H9 (cell line): ENCODE results near the gene SFXN5. TPM values are rescaled to one million over a fixed set of nuclear protein-coding genes. Genes with fewer than 3 reads are reported as not detected.

Experiments
- DNase-seq: peaks from one replicate; pipeline ENCODE4 v3.0.0-alpha.2; 2017
- H2AFZ ChIP-seq: one replicate; pipeline ENCODE4 v1.6.1; 2013; ENCODE audit warnings: mild to moderate bottlenecking, low read length, control low read depth, moderate library complexity
- H2AK5ac ChIP-seq: 2 replicates; pipeline ENCODE4 v1.6.1; 2013; ENCODE audit warnings: low read length, control low read depth, mixed read lengths; ENCODE audit not compliant: insufficient read length
- H2BK120ac ChIP-seq: one replicate; pipeline ENCODE4 v1.6.1; 2013; ENCODE audit warnings: low read depth, mild to moderate bottlenecking, low read length, control low read depth, inconsistent platforms; ENCODE audit not compliant: poor library complexity, severe bottlenecking
- H2BK12ac ChIP-seq: 2 replicates; pipeline ENCODE4 v1.6.1; 2013; ENCODE audit warnings: low read length, control low read depth, mixed read lengths, low read depth; ENCODE audit not compliant: insufficient read length
- H2BK15ac ChIP-seq: 2 replicates; pipeline ENCODE4 v1.6.1; 2013; ENCODE audit warnings: low read depth, low read length, control low read depth
- H2BK20ac ChIP-seq: one replicate; pipeline ENCODE4 v1.6.1; 2013; ENCODE audit warnings: low read depth, mild to moderate bottlenecking, low read length, control low read depth, inconsistent platforms; ENCODE audit not compliant: poor library complexity, severe bottlenecking
- H2BK5ac ChIP-seq: 2 replicates; pipeline ENCODE4 v1.6.1; 2013; ENCODE audit warnings: low read length, control low read depth, mixed read lengths; ENCODE audit not compliant: insufficient read length
- H3K14ac ChIP-seq: 2 replicates; pipeline ENCODE4 v1.6.1; 2013; ENCODE audit warnings: low read length, control low read depth; ENCODE audit not compliant: insufficient read depth
- H3K18ac ChIP-seq: 2 replicates; pipeline ENCODE4 v1.6.1; 2013; ENCODE audit warnings: low read depth, mild to moderate bottlenecking, mixed read lengths, low read length, control low read depth; ENCODE audit not compliant: insufficient read length
- H3K23ac ChIP-seq: 2 replicates; pipeline ENCODE4 v1.6.1; 2013; ENCODE audit warnings: low read length, control low read depth, mixed read lengths, low read depth; ENCODE audit not compliant: insufficient read length
- H3K23me2 ChIP-seq: 2 replicates; pipeline ENCODE4 v1.6.1; 2013; ENCODE audit warnings: low read depth, mild to moderate bottlenecking, mixed read lengths, low read length, control low read depth; ENCODE audit not compliant: insufficient read length, poor library complexity, severe bottlenecking
- H3K27ac ChIP-seq: 2 replicates; pipeline ENCODE4 v1.5.1; 2013; ENCODE audit warnings: low read length, control low read depth, mixed read lengths, low read depth; ENCODE audit not compliant: insufficient read length
- H3K27me3 ChIP-seq: 2 replicates; pipeline ENCODE4 v1.6.1; 2013; ENCODE audit warnings: low read length, control low read depth, inconsistent platforms; ENCODE audit not compliant: insufficient read depth
- H3K4ac ChIP-seq: 2 replicates; pipeline ENCODE4 v1.6.1; 2013; ENCODE audit warnings: low read depth, mild to moderate bottlenecking, control low read depth, inconsistent platforms, low read length, moderate library complexity
- H3K4me1 ChIP-seq: 2 replicates; pipeline ENCODE4 v1.6.1; 2013; ENCODE audit warnings: low read length, control low read depth, inconsistent platforms; ENCODE audit not compliant: insufficient read depth
- H3K4me2 ChIP-seq: 2 replicates; pipeline ENCODE4 v1.6.1; 2013; ENCODE audit warnings: low read length, control low read depth, mixed read lengths; ENCODE audit not compliant: insufficient read length, insufficient read depth
- H3K56ac ChIP-seq: 2 replicates; pipeline ENCODE4 v1.6.1; 2013; ENCODE audit warnings: low read depth, mild to moderate bottlenecking, mixed read lengths, low read length, control low read depth; ENCODE audit not compliant: insufficient read length
- H3K79me1 ChIP-seq: 2 replicates; pipeline ENCODE4 v1.6.1; 2013; ENCODE audit warnings: low read depth, mild to moderate bottlenecking, moderate library complexity, low read length, control low read depth, inconsistent platforms; ENCODE audit not compliant: insufficient read depth, poor library complexity, severe bottlenecking
- H3K79me2 ChIP-seq: 2 replicates; pipeline ENCODE4 v1.6.1; 2013; ENCODE audit warnings: low read length, control low read depth, inconsistent platforms; ENCODE audit not compliant: insufficient read depth
- H3K9ac ChIP-seq: 2 replicates; pipeline ENCODE4 v1.6.1; 2013; ENCODE audit warnings: low read length, control low read depth, mixed read lengths; ENCODE audit not compliant: insufficient read length; ENCODE audit errors: extremely low read depth
- H3K9me3 ChIP-seq: one replicate; pipeline ENCODE4 v1.6.1; 2013; ENCODE audit warnings: low read depth, low read length, inconsistent platforms; ENCODE audit not compliant: control insufficient read depth
- H3T11ph ChIP-seq: one replicate; pipeline ENCODE4 v1.6.1; 2013; ENCODE audit warnings: mild to moderate bottlenecking, low read length, control low read depth, inconsistent platforms
- H4K20me1 ChIP-seq: one replicate; pipeline ENCODE4 v1.6.1; 2013; ENCODE audit not compliant: control insufficient read depth, insufficient read length, insufficient read depth
- H4K5ac ChIP-seq: 2 replicates; pipeline ENCODE4 v1.6.1; 2013; ENCODE audit warnings: low read depth, mild to moderate bottlenecking, mixed read lengths, low read length, control low read depth; ENCODE audit not compliant: insufficient read length
- H4K8ac ChIP-seq: replicated peaks from 2 replicates; pipeline ENCODE4 v1.6.1; 2013; ENCODE audit warnings: low read length, control low read depth, mixed read lengths, low read depth; ENCODE audit not compliant: insufficient read length
- H4K91ac ChIP-seq: 2 replicates; pipeline ENCODE4 v1.6.1; 2013; ENCODE audit warnings: low read depth, mild to moderate bottlenecking, moderate library complexity, mixed read lengths, low read length, control low read depth; ENCODE audit not compliant: insufficient read length
- H3K27ac Mint-ChIP-seq, 3 experiments: 2 replicates in 2 of 3; 3 replicates in 1 of 3; pipeline ENCODE4 v1.8.0; 2020 to 2021; ENCODE audit warnings: mixed read lengths in 3 of 3, mild to moderate bottlenecking in 1 of 3, moderate library complexity in 1 of 3
- H3K27me3 Mint-ChIP-seq: 2 replicates; pipeline ENCODE4 v1.8.0; 2021; ENCODE audit warnings: low read depth, mild to moderate bottlenecking, moderate library complexity, mixed read lengths
- H3K36me3 Mint-ChIP-seq, 3 experiments: 2 replicates in 2 of 3; 3 replicates in 1 of 3; pipeline ENCODE4 v1.8.0; 2020 to 2021; ENCODE audit warnings: low read depth in 3 of 3, mixed read lengths in 3 of 3; ENCODE audit not compliant: insufficient read depth in 1 of 3
- H3K4me1 Mint-ChIP-seq, 2 experiments: 2 replicates each; pipeline ENCODE4 v1.8.0; 2020; ENCODE audit warnings: mixed read lengths in 2 of 2
- H3K4me3 Mint-ChIP-seq, 2 experiments: 2 replicates in 1 of 2; 3 replicates in 1 of 2; pipeline ENCODE4 v1.8.0; 2020 to 2021; ENCODE audit warnings: mild to moderate bottlenecking in 2 of 2, mixed read lengths in 2 of 2, moderate library complexity in 1 of 2
- H3K9me3 Mint-ChIP-seq, 2 experiments: 2 replicates in 1 of 2; 3 replicates in 1 of 2; pipeline ENCODE4 v1.8.0; 2020; ENCODE audit warnings: mild to moderate bottlenecking in 2 of 2, mixed read lengths in 2 of 2, moderate library complexity in 1 of 2
- WGBS: extraction: QIAGEN DNeasy Blood & Tissue Kit; methylation state at CpG from one replicate; pipeline ENCODE4 v1.1.7; 2013; ENCODE audit warnings: missing lambda C conversion rate, low lambda C conversion rate, mixed read lengths; ENCODE audit not compliant: insufficient read length; ENCODE audit errors: extremely low coverage; 5-methylcytosine and 5-hydroxymethylcytosine counted together
- total RNA-seq: library from RNA; stranded (reverse); gene quantifications from 2 replicates; pipeline ENCODE4 v1.2.1, GENCODE V29; 2021
- TF ChIP-seq, protein P1 (sequence below): fragments of 200-600 bp; sonication (generic); conservative IDR thresholded peaks from 3 replicates; pipeline ENCODE4 v1.8.0; 2021; ENCODE audit warnings: antibody characterized with exemption, mild to moderate bottlenecking

SFXN5 gene
- total RNA-seq, 1 experiment from 2014 or later = 30.9 TPM

DNA sequence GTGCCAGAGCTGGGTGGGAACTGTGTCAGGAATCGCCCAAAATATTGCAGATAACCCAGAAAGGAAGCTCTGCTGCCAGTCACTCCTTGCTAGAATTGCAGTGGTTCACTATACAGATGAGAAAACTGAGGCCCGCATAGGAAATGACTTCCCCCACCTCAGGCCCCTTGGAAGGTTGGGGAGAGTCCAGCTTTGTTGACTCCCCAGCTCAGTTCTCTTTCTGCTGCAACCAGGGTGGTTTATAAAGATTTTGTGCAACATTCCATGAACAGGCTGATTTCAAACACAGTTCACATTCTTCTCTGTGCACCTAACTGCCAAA, 173.0 kb downstream of the SFXN5 start:
- H3K4me1 ChIP-seq = peaks cover 8% of the 10 kb centered on the region; the same call in 1 of the 2 replicates
- H4K8ac ChIP-seq = no peak overlapping the region
- H3K27ac ChIP-seq = no peak overlapping the region
- H3T11ph ChIP-seq = no peak overlapping the region
- H3K23ac ChIP-seq = no peak overlapping the region
- H3K23me2 ChIP-seq = no peaks in the 10 kb centered on the region
- H3K18ac ChIP-seq = no peak overlapping the region
- H2BK12ac ChIP-seq = no peak overlapping the region
- Mint-ChIP-seq H3K4me1 (peaks cover 19 to 21% of the 10 kb centered on the region in 2 experiments), H3K9me3 (no peaks in the 10 kb centered on the region), H3K4me3 (no peak overlapping the region), H3K27ac (no peak overlapping the region), H3K36me3 (no peaks in the 10 kb centered on the region), H3K27me3 (peaks cover 97% of the 10 kb centered on the region)
- H4K91ac ChIP-seq = no peak overlapping the region
- no CpG with 5 or more reads among the region's 2 CpGs for WGBS
- no peak overlapping the region for H3K14ac ChIP-seq
- H2BK120ac ChIP-seq = no peak overlapping the region
- no peak overlapping the region for H3K4ac ChIP-seq
- no peak overlapping the region for H2BK15ac ChIP-seq
- no peak overlapping the region for H4K5ac ChIP-seq
- no peaks in the 10 kb centered on the region for H3K79me2 ChIP-seq
- H2AK5ac ChIP-seq = no peak overlapping the region
- no peak for DNase-seq
- no peaks in the 10 kb centered on the region for H3K9me3 ChIP-seq
- no peaks in the 10 kb centered on the region for H3K79me1 ChIP-seq
- TF ChIP-seq, protein P1, sequence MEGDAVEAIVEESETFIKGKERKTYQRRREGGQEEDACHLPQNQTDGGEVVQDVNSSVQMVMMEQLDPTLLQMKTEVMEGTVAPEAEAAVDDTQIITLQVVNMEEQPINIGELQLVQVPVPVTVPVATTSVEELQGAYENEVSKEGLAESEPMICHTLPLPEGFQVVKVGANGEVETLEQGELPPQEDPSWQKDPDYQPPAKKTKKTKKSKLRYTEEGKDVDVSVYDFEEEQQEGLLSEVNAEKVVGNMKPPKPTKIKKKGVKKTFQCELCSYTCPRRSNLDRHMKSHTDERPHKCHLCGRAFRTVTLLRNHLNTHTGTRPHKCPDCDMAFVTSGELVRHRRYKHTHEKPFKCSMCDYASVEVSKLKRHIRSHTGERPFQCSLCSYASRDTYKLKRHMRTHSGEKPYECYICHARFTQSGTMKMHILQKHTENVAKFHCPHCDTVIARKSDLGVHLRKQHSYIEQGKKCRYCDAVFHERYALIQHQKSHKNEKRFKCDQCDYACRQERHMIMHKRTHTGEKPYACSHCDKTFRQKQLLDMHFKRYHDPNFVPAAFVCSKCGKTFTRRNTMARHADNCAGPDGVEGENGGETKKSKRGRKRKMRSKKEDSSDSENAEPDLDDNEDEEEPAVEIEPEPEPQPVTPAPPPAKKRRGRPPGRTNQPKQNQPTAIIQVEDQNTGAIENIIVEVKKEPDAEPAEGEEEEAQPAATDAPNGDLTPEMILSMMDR = no peak
- no peaks in the 10 kb centered on the region; the same call in 1 of the 2 replicates for H3K27me3 ChIP-seq
- no peak overlapping the region for H2BK20ac ChIP-seq
- H3K56ac ChIP-seq = no peak overlapping the region
- H2BK5ac ChIP-seq = no peak overlapping the region
- no peak overlapping the region for H3K9ac ChIP-seq
- no peak overlapping the region for H2AFZ ChIP-seq
- H4K20me1 ChIP-seq = no peaks in the 10 kb centered on the region
- H3K4me2 ChIP-seq = no peak overlapping the region
